ENCODE results near the gene GTF2A1. TPM values are rescaled to one million over a fixed set of nuclear protein-coding genes. Genes with fewer than 3 reads are reported as not detected.

Gene GTF2A1
- polyA plus RNA-seq, 3 donors, result 7.9 to 15.8 (median 9.2) TPM

- 100% methylated on average over 2 of the region's 4 CpGs for WGBS (ENCODE audit: insufficient coverage)
- Histone ChIP-seq H3K36me3 (replicated peaks in 1 of 2; ENCODE audit: control insufficient read depth in 1 of 2, insufficient read depth in 2 of 2, low read length in 2 of 2) (peaks cover 37 to 80% of the 10 kb centered on the region in 2 donors), H3K27me3 (ENCODE audit: control insufficient read depth in 2 of 2, insufficient read depth in 2 of 2, low read length in 2 of 2) (no peaks in the 10 kb centered on the region), H3K79me2 (ENCODE audit: insufficient read depth, low read length) (peaks cover 75% of the 10 kb centered on the region), H3K9me3 (replicated peaks in 1 of 2; ENCODE audit: control insufficient read depth in 1 of 2, insufficient read depth in 1 of 2, low read length in 2 of 2) (no peaks in the 10 kb centered on the region), H2AFZ (ENCODE audit: insufficient read depth, low read depth, low read length, poor library complexity, severe bottlenecking) (no peak overlapping the region), H3K9ac (ENCODE audit: insufficient read depth, low read length, poor library complexity, severe bottlenecking) (no peak overlapping the region), H3K4me3 (replicated peaks in 1 of 3; ENCODE audit: low read depth in 2 of 3, low read length in 3 of 3) (no peak overlapping the region), H3K4me1 (ENCODE audit: control insufficient read depth in 1 of 2, insufficient read depth in 2 of 2, low read length in 2 of 2) (peaks cover 21% of the 10 kb centered on the region in 2 donors), H4K20me1 (ENCODE audit: insufficient read depth, low read length) (peaks cover 51% of the 10 kb centered on the region), H3K27ac (ENCODE audit: low read depth in 1 of 2, low read length in 2 of 2) (peak overlapping the region in 1 of 2 donors; percentile 15), H3K4me2 (replicated peaks; ENCODE audit: extremely low read depth, low read length, poor library complexity, severe bottlenecking) (no peak overlapping the region)
- Mint-ChIP-seq H3K9me3 (peaks cover 0 to 11% (median 4%) of the 10 kb centered on the region in 7 donors), H3K27me3 (ENCODE audit: low read depth in 3 of 3) (no peaks in the 10 kb centered on the region), H3K4me3 (no peak overlapping the region), H3K36me3 (peaks cover 55 to 63% of the 10 kb centered on the region in 2 donors), H3K27ac (peak overlapping the region in 1 of 7 donors; percentile 42), H3K4me1 (peaks cover 24% of the 10 kb centered on the region)
- TF ChIP-seq CTCF (IDR thresholded peaks at IDR 0.05), result no peak
- intact Hi-C loops (cut with micrococcal nuclease), result no loop called here
- DNase-seq, result no peak
These were observed 15.1 kb downstream of the GTF2A1 start for GRCh38 chr14:81205639-81206038.

- Mint-ChIP-seq H3K27ac (peak overlapping the region in 1 of 7 donors; percentile 80), H3K4me3 (no peak overlapping the region), H3K36me3 (peaks cover 52 to 60% of the 10 kb centered on the region in 2 donors), H3K27me3 (ENCODE audit: low read depth in 3 of 3) (no peaks in the 10 kb centered on the region), H3K4me1 (no peaks in the 10 kb centered on the region), H3K9me3 (no peaks in the 10 kb centered on the region)
- Histone ChIP-seq H3K9me3 (replicated peaks in 1 of 2; ENCODE audit: control insufficient read depth in 1 of 2, insufficient read depth in 1 of 2, low read length in 2 of 2) (no peaks in the 10 kb centered on the region), H3K27me3 (ENCODE audit: control insufficient read depth in 2 of 2, insufficient read depth in 2 of 2, low read length in 2 of 2) (no peaks in the 10 kb centered on the region), H3K4me2 (replicated peaks; ENCODE audit: extremely low read depth, low read length, poor library complexity, severe bottlenecking) (no peak overlapping the region), H3K9ac (ENCODE audit: insufficient read depth, low read length, poor library complexity, severe bottlenecking) (no peak overlapping the region), H3K27ac (ENCODE audit: low read depth in 1 of 2, low read length in 2 of 2) (no peak overlapping the region), H3K36me3 (replicated peaks in 1 of 2; ENCODE audit: control insufficient read depth in 1 of 2, insufficient read depth in 2 of 2, low read length in 2 of 2) (peaks cover 69 to 98% of the 10 kb centered on the region in 2 donors), H3K4me3 (replicated peaks in 1 of 3; ENCODE audit: low read depth in 2 of 3, low read length in 3 of 3) (no peak overlapping the region), H2AFZ (ENCODE audit: insufficient read depth, low read depth, low read length, poor library complexity, severe bottlenecking) (no peak overlapping the region), H4K20me1 (ENCODE audit: insufficient read depth, low read length) (peaks cover 20% of the 10 kb centered on the region), H3K79me2 (ENCODE audit: insufficient read depth, low read length) (peaks cover 31% of the 10 kb centered on the region), H3K4me1 (ENCODE audit: control insufficient read depth in 1 of 2, insufficient read depth in 2 of 2, low read length in 2 of 2) (no peaks in the 10 kb centered on the region)
- no CpG with 5 or more reads among the region's 6 CpGs for WGBS (ENCODE audit: insufficient coverage)
- intact Hi-C loops (cut with micrococcal nuclease), result no loop called here
- DNase-seq, result no peak
- TF ChIP-seq CTCF (IDR thresholded peaks at IDR 0.05), result no peak
These were observed 20.7 kb downstream of the GTF2A1 start for GRCh38 chr14:81200054-81200453.

Data from CD14-positive monocyte (primary cell).